ENCODE measurements around the gene TBC1D9.

- TF ChIP-seq CREM (CRISPR knock-in tag; IDR thresholded peaks at IDR 0.05) (no peak), TEAD1 (CRISPR knock-in tag; IDR thresholded peaks at IDR 0.05) (no peak), KAT7 (CRISPR knock-in tag; IDR thresholded peaks at IDR 0.05; ENCODE audit: borderline replicate concordance) (no peak)
These were observed 94.6 kb downstream of the TBC1D9 start for GRCh38 chr4:140661550-140661949.

Data from WTC11 (cell line).